GM18526 (cell line): ENCODE measurements around the gene ARHGAP26.

ENCODE experiments used
- POLR2A ChIP-seq: IDR thresholded peaks from 3 replicates; pipeline ENCODE4 v1.6.1; 2011; ENCODE audit not compliant: insufficient read length; ENCODE audit errors: extremely low read depth

ARHGAP26 gene

GRCh38 chr5:143076377-143076776 lies 306.2 kb downstream of the ARHGAP26 start:
- no peak for TF ChIP-seq POLR2A

- no peak for TF ChIP-seq POLR2A
Measured at GRCh38 chr5:143077453-143078103, 307.4 kb downstream of the ARHGAP26 start.

GRCh38 chr5:143078313-143078712 lies 308.1 kb downstream of the ARHGAP26 start:
- no peak for TF ChIP-seq POLR2A

- no peak for TF ChIP-seq POLR2A
Measured at GRCh38 chr5:143078971-143079370, 308.8 kb downstream of the ARHGAP26 start.

GRCh38 chr5:143080407-143080806 lies 310.2 kb downstream of the ARHGAP26 start:
- no peak for TF ChIP-seq POLR2A

GRCh38 chr5:143080982-143081381 lies 310.8 kb downstream of the ARHGAP26 start:
- TF ChIP-seq POLR2A, result no peak

- no peak for TF ChIP-seq POLR2A
Measured at GRCh38 chr5:143083006-143083405, 312.8 kb downstream of the ARHGAP26 start.

- no peak for TF ChIP-seq POLR2A
Measured at GRCh38 chr5:143084407-143084806, 314.2 kb downstream of the ARHGAP26 start.

GRCh38 chr5:143085319-143085917 lies 315.2 kb downstream of the ARHGAP26 start:
- TF ChIP-seq POLR2A, result no peak

- no peak for TF ChIP-seq POLR2A
Measured at GRCh38 chr5:143086546-143086907, 316.4 kb downstream of the ARHGAP26 start.

- TF ChIP-seq POLR2A, result no peak
Measured at GRCh38 chr5:143086908-143087637, 316.9 kb downstream of the ARHGAP26 start.

- TF ChIP-seq POLR2A, result no peak
Measured at GRCh38 chr5:143093452-143094086, 323.4 kb downstream of the ARHGAP26 start.

- TF ChIP-seq POLR2A, result no peak
Measured at GRCh38 chr5:143094087-143094521, 323.9 kb downstream of the ARHGAP26 start.

- no peak for TF ChIP-seq POLR2A
Measured at GRCh38 chr5:143101121-143101520, 330.9 kb downstream of the ARHGAP26 start.

- TF ChIP-seq POLR2A, result no peak
Measured at GRCh38 chr5:143101725-143102386, 331.7 kb downstream of the ARHGAP26 start.
